ENCODE results near the gene MUC12. TPM values are rescaled to one million over a fixed set of nuclear protein-coding genes. Genes with fewer than 3 reads are reported as not detected.

Gene MUC12
- total and polyA plus RNA-seq, 2 of the 13 experiments (the other 11 are each of a cell fraction or from before 2014, with no cell fraction given) = not detected

- TF ChIP-seq CTCF (CRISPR knock-in tag; IDR thresholded peaks at IDR 0.05) (peak; percentile 91), ZNF691 (CRISPR knock-in tag; IDR thresholded peaks at IDR 0.05; ENCODE audit: borderline replicate concordance, low read depth) (peak; percentile 93), ZNF841 (CRISPR knock-in tag; IDR thresholded peaks at IDR 0.05; ENCODE audit: borderline replicate concordance) (no peak), ZBTB8A (CRISPR knock-in tag; IDR thresholded peaks at IDR 0.05; ENCODE audit: borderline replicate concordance, low read depth) (no peak), ARNT2 (CRISPR knock-in tag; IDR thresholded peaks at IDR 0.05; ENCODE audit: low read depth) (no peak), SUZ12 (IDR thresholded peaks at IDR 0.05; ENCODE audit: low read depth, low read length) (peak; percentile 21; the same call in 1 of the 2 replicates), MYC (CRISPR knock-in tag; IDR thresholded peaks at IDR 0.05; ENCODE audit: borderline replicate concordance) (peak; percentile 52; the same call in 1 of the 2 replicates), ZNF496 (CRISPR knock-in tag; IDR thresholded peaks at IDR 0.05; ENCODE audit: insufficient replicate concordance) (no peak), HMGXB4 (CRISPR knock-in tag; IDR thresholded peaks at IDR 0.05; ENCODE audit: borderline replicate concordance in 1 of 2, low read depth in 1 of 2) (peak; percentile 78; a peak in 3 of 4 replicates), ARID2 (CRISPR knock-in tag; IDR thresholded peaks at IDR 0.05; ENCODE audit: borderline replicate concordance) (no peak), ZNF543 (CRISPR knock-in tag; IDR thresholded peaks at IDR 0.05) (0 out of 2 replicates have a peak, but pooled peaks have one; percentile 41)
These were observed 3.4 kb upstream of the MUC12 start (continued) for GRCh38 chr7:100965723-100966541.

All from HepG2 (cell line).